Adrenal gland (tissue), 12 donors: ENCODE data around the gene LILRB5. TPM values are rescaled to one million over a fixed set of nuclear protein-coding genes. Genes with fewer than 3 reads are reported as not detected.
"Not testable (repeated sequence)": the region's sequence is repeated elsewhere in the genome, so short reads cannot be mapped to it uniquely, and the experiment has no call there.

Source experiments
- DNase-seq, 7 donors: peaks; one replicate each; pipeline ENCODE4 v3.0.0-alpha.2; 2019 to 2020
- H3K27ac ChIP-seq, 5 donors: fragments of 200-600 bp; sonication (generic) in 4 of 5; 1 replicate in 3 of 5; 2 replicates in 2 of 5; pipeline versions ENCODE4 v1.5.1 to v1.8.0; 2016 to 2020; ENCODE audit warnings: mild to moderate bottlenecking in 1 of 5
- H3K27me3 ChIP-seq: fragments of 200-600 bp; 2 replicates; pipeline ENCODE4 v1.8.0; 2021
- H3K36me3 ChIP-seq, 2 donors: fragments of 200-600 bp; replicated peaks in 1 of 2; 1 replicate in 1 of 2; 2 replicates in 1 of 2; pipeline versions ENCODE4 v1.5.1 to v1.8.0; 2018 to 2022
- H3K4me1 ChIP-seq, 2 donors: fragments of 200-600 bp; replicated peaks in 1 of 2; 1 replicate in 1 of 2; 2 replicates in 1 of 2; pipeline versions ENCODE4 v1.5.1 to v1.8.0; 2018 to 2021
- H3K4me3 ChIP-seq, 4 donors: fragments of 200-600 bp; sonication (generic) in 3 of 4; one replicate each; pipeline ENCODE4 v1.5.1; 2016 to 2018
- H3K9me3 ChIP-seq, 3 donors: fragments of 200-600 bp; sonication (generic) in 1 of 3; replicated peaks in 1 of 3; 1 replicate in 2 of 3; 2 replicates in 1 of 3; pipeline versions ENCODE4 v1.5.1 to v1.8.0; 2016 to 2021
- POLR2A ChIP-seq, 2 donors: fragments of 450-650 bp; IDR thresholded peaks; one replicate each; pipeline ENCODE4 v1.6.1; 2017; ENCODE audit warnings: antibody characterized with exemption in 2 of 2, mild to moderate bottlenecking in 2 of 2, moderate library complexity in 1 of 2
- WGBS, 4 donors: extraction: QIAGEN DNeasy Blood & Tissue Kit in 2 of 4; methylation state at CpG; one replicate each; pipeline versions ENCODE4 v1.1.5 to v1.1.7; 2013 to 2017; 5-methylcytosine and 5-hydroxymethylcytosine counted together
- intact Hi-C, 2 donors: fragments of 100-400 bp; cut with DNase I; formaldehyde crosslinking; loops; one replicate each; pipeline versions ENCODE4 v1.14.1 to v1.15.0; 2022 to 2023
- polyA plus RNA-seq, 3 donors: library from polyadenylated mRNA; stranded (reverse); fragments of 200-250 nt in 2 of 3; fragments of 350-450 nt in 1 of 3; fragmentation: Illumina TruSeq in 1 of 3; extraction: RNeasy Lipid Tissue Mini Kit (QIAGEN cat#74804) in 1 of 3; gene quantifications; one replicate each; pipeline ENCODE4 v1.2.3, GENCODE V29; 2013 to 2014
- total RNA-seq, 9 donors: library from RNA; depleted of rRNA in 4 of 9; stranded (reverse); fragments of >200 nt in 4 of 9; fragments of 120-200 nt in 1 of 9; fragmentation: NEBNext Ultra II Directional in 1 of 9; extraction: Animal tissue kit (Norgen Biotek cat#: 25700) in 1 of 9; gene quantifications; one replicate each; pipeline versions ENCODE4 v1.1.0 to v1.2.4, GENCODE V29; 2013 to 2023
- TF ChIP-seq, protein P1 (sequence below), 6 experiments: fragments of 450-650 bp in 4 of 6; fragments of 200-600 bp in 2 of 6; sonication (generic) in 1 of 6; IDR thresholded peaks; 1 replicate in 5 of 6; 2 replicates in 1 of 6; pipeline versions ENCODE4 v1.5.1 to v1.8.0; 2016 to 2021; ENCODE audit warnings: antibody characterized with exemption in 6 of 6, mild to moderate bottlenecking in 2 of 6, moderate library complexity in 1 of 6
- donor health status: healthy with polysubstance abuse.
- donor health status: Bipolar disorder and iron deficiency.
- donor health status: DM: yes; HTN: yes; CAD: no.
- donor health status: DM: no; HTN: no; CAD: no.
- donor health status: DM: no; HTN: no; CAD: no.
- donor health status: DM: yes; HTN: yes; CAD: no.

Gene LILRB5
- total and polyA plus RNA-seq, 12 donors = 4.2 to 68.6 (median 29.2) TPM

DNA sequence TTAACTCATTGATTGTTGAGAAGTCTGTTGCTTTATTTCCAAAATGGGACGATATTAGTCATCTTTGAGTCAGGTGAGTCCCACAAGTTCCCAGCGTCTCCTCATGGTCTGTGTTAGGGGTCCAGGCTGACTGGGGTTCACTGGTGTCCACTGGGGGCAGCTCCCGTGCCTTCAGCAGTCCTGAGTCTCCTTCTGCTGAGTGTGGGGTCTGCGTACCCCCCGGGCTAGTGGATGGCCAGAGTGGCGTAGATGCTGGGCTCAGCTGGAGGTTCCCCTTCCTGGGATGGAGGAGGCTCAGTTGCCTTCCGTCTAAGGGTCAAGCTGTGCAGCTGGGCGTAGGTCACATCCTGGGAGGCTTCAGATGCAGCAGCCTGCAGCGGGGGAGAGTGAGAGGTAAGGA is 40.2 kb downstream of the LILRB5 start:
- no peak overlapping the region for H3K4me3 ChIP-seq
- H3K27ac ChIP-seq = no peak overlapping the region
- no peaks in the 10 kb centered on the region for H3K36me3 ChIP-seq
- H3K4me1 ChIP-seq = no peaks in the 10 kb centered on the region
- no peak for TF ChIP-seq POLR2A (IDR thresholded peaks at IDR 0.05)
- TF ChIP-seq, protein P1, sequence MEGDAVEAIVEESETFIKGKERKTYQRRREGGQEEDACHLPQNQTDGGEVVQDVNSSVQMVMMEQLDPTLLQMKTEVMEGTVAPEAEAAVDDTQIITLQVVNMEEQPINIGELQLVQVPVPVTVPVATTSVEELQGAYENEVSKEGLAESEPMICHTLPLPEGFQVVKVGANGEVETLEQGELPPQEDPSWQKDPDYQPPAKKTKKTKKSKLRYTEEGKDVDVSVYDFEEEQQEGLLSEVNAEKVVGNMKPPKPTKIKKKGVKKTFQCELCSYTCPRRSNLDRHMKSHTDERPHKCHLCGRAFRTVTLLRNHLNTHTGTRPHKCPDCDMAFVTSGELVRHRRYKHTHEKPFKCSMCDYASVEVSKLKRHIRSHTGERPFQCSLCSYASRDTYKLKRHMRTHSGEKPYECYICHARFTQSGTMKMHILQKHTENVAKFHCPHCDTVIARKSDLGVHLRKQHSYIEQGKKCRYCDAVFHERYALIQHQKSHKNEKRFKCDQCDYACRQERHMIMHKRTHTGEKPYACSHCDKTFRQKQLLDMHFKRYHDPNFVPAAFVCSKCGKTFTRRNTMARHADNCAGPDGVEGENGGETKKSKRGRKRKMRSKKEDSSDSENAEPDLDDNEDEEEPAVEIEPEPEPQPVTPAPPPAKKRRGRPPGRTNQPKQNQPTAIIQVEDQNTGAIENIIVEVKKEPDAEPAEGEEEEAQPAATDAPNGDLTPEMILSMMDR (IDR thresholded peaks at IDR 0.05) = no peak
- no peaks in the 10 kb centered on the region for H3K27me3 ChIP-seq
- H3K9me3 ChIP-seq = no peaks in the 10 kb centered on the region
- 82 to 88% (median 85%) methylated on average over 3 to 9 of the region's 9 CpGs for WGBS, 4 donors
- intact Hi-C loops = no loop called here
- DNase-seq = peak in 1 of 7 donors; percentile 7

DNA sequence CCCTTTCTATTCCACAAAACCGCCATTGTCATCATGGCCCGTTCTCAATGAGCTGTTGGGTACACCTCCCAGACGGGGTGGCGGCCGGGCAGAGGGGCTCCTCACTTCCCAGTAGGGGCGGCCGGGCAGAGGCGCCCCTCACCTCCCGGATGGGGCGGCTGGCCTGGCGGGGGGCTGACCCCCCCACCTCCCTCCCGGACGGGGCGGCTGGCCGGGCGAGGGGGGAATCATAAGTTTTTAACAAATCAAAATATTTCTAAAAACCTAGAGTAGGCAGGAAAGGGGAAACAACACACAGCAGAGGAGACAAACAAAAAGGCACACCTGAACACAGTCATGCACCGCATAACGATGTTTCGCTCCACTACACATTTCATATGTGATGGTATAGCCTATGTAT is 42.3 kb downstream of the LILRB5 start:
- H3K4me1 ChIP-seq = peaks cover 10 to 11% of the 10 kb centered on the region in 2 donors
- H3K4me3 ChIP-seq, H3K9me3 ChIP-seq, H3K27ac ChIP-seq, intact Hi-C loops, DNase-seq, H3K27me3 ChIP-seq, H3K36me3 ChIP-seq: not testable (repeated sequence)
- 90 to 97% (median 93%) methylated on average over 5 to 14 of the region's 19 CpGs for WGBS, 4 donors

DNA sequence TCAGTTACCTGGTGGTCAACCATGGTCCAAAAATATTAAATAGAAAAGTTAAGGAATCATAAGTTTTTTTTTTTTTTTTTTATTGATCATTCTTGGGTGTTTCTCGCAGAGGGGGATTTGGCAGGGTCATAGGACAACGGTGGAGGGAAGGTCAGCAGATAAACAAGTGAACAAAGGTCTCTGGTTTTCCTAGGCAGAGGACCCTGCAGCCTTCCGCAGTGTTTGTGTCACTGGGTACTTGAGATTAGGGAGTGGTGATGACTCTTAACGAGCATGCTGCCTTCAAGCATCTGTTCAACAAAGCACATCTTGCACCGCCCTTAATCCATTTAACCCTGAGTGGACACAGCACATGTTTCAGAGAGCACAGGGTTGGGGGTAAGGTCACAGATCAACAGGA is 42.9 kb downstream of the LILRB5 start:
- WGBS, 4 donors = 65 to 79% (median 67%) methylated on average over 4 to 5 of the region's 5 CpGs
- intact Hi-C loops, H3K9me3 ChIP-seq, H3K36me3 ChIP-seq, H3K4me3 ChIP-seq, H3K27ac ChIP-seq, DNase-seq, H3K27me3 ChIP-seq: not testable (repeated sequence)
- peaks cover 15 to 16% of the 10 kb centered on the region in 2 donors for H3K4me1 ChIP-seq

DNA sequence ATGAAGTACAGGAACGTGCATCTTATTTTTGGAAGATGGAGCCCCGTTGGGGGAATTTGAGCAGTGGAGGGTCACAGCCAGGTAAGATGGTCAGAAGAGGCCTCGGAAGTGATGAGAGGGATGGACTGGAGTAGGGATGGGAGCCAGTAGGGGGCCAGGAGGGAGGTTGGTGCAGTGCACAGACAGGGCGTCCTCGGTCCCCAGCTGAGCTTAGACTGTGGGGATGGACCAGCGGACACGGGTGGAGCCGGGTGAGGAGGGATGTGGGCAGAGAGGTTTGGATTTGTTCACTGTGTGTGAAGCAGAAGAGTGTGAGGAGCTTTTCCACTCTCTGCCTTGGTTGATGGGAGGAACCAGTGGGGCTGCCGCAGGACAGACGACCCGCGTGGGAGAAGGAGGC is 45.8 kb downstream of the LILRB5 start:
- peak in 1 of 7 donors; percentile 19 for DNase-seq
- peak overlapping the region in 1 of 5 donors; percentile 100 for H3K27ac ChIP-seq

DNA sequence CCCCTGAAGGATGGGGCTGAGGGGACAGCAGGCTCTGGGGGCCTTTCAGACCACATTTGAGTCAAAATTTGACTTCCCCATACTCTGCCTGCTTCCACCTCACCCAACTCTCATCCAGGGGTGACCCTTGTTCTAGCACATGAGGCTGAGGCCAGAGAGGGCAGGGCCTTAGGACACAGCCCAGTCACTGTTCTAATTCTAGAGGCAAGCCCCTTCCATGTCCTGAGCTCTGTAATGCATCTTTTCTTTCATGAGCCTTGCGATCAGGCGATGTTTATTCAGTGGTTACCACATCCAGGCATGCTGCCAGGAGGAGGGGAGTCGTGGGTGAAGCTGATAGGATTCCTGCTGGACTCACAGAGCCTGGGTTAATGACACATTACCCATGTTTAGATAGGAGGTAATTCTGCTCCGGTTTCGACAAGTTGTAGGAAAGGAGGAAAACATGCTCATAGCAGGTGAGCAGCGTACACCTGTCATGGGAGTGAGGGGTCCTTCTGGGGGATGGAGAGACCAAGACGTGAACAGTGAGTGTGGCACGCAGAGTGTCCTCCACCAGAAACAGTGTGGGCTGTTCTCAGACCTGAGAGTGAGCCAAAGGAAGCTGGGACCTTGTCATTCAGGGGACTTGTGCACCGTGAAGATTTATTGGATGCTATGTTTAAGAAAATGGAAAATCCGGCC is 47.1 kb downstream of the LILRB5 start:
- DNase-seq = peak; percentile 90 to 99 (median 98)
- H3K4me1 ChIP-seq = peaks cover 41 to 57% of the 10 kb centered on the region in 2 donors
- WGBS, 4 donors = 15 to 24% (median 19%) methylated on average over 10 of the region's 10 CpGs
- H3K27ac ChIP-seq = peak overlapping the region; percentile 82 to 100 (median 95)
- intact Hi-C loops = no loop called here
- peak in 1 of 2 donors; percentile 82 for TF ChIP-seq POLR2A (IDR thresholded peaks at IDR 0.05)
- TF ChIP-seq, protein P1 (IDR thresholded peaks at IDR 0.05) = no peak
- peak overlapping the region in 1 of 4 donors; percentile 13 for H3K4me3 ChIP-seq
- no peaks in the 10 kb centered on the region for H3K27me3 ChIP-seq
- H3K36me3 ChIP-seq = peaks cover 0 to 34% of the 10 kb centered on the region in 2 donors
- H3K9me3 ChIP-seq = no peaks in the 10 kb centered on the region

More for the DNA sequence above, 45.8 kb downstream of the LILRB5 start:
- intact Hi-C loops = no loop called here
- H3K4me1 ChIP-seq = peaks cover 41 to 44% of the 10 kb centered on the region in 2 donors
- no peaks in the 10 kb centered on the region for H3K27me3 ChIP-seq
- no peaks in the 10 kb centered on the region for H3K9me3 ChIP-seq
- H3K4me3 ChIP-seq = no peak overlapping the region
- peaks cover 0 to 21% of the 10 kb centered on the region in 2 donors for H3K36me3 ChIP-seq
- TF ChIP-seq, protein P1 (IDR thresholded peaks at IDR 0.05) = peak in 1 of 6 experiments; percentile 8
- TF ChIP-seq POLR2A (IDR thresholded peaks at IDR 0.05) = no peak
- 83 to 91% (median 87%) methylated on average over 12 of the region's 12 CpGs for WGBS, 4 donors
